ENCODE results near the gene MRPL39.

The MRPL39 gene

GRCh38 chr21:25541042-25541441 lies 66.2 kb downstream of the MRPL39 start:
- in situ Hi-C loops (cut with MboI; ENCODE audit: low sequenced_read_pairs), result no loop called here

- in situ Hi-C loops (cut with MboI; ENCODE audit: low sequenced_read_pairs), result no loop called here
Measured at GRCh38 chr21:25539606-25540005, 67.7 kb downstream of the MRPL39 start.

DNA sequence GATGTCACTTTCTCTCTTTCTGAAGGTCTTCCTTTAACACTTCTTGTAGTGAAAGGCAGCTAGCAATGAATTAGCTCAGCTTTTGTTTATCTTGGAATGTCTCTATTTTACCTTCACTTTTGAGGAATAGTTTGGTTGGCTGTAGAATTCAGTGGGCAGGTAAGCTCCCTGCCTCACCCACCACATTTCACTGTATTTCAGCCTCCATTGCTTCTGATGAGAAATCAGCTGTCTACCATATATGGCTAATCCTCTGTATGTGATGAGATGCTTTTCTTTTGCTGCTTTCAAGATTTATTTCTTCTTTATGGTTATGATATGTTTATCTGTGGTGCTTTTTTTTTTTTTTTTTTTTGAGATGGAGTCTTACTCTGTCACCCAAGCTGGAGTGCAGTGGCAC lies 70.1 kb downstream of the MRPL39 start:
- in situ Hi-C loops (cut with MboI; ENCODE audit: low sequenced_read_pairs), result no loop called here

DNA sequence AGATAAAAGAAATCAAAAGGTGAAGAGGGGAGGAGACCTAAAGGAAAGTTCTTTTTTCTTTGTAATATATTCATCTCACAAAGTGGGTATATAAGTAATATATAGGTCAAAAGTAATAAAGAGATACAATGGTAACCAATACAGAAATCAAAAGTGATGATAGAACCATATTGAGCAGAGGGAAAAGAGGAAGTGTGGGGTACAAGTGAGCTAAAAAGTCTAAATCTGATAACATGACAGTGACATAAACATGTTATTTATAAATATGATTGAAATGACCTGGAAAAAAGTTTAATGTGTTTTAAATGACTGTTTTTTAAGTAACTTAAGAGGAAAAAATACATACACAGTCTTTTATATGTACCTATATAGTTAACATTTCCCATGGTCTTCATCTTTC lies 70.5 kb downstream of the MRPL39 start:
- in situ Hi-C loops (cut with MboI; ENCODE audit: low sequenced_read_pairs), result no loop called here

DNA sequence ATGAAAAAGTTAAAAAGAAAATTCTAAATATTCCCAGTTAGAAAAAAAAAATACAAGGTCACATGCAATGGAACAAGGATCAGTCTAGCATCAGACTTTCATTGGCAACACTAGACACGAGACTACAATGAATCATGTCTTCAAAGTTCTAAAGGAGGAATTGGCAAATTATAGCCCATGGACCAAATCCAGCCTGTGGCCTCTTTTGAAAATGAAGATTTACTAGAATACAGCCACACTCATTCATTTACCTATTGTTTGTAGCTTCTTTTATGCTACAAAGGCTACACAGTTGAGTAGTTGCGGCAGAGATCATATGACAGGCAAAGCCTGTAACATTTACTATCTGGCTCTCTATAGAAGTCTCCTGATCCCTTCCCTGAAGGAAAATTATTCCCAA lies 71.4 kb downstream of the MRPL39 start:
- in situ Hi-C loops (cut with MboI; ENCODE audit: low sequenced_read_pairs), result no loop called here
